CD4-positive, alpha-beta T cell treated with Interleukin-12 subunit alpha and Interleukin-12 subunit beta, for 1 hour (primary cell): ENCODE results near the gene COG3.
"Not testable (repeated sequence)": the region's sequence is repeated elsewhere in the genome, so short reads cannot be mapped to it uniquely, and the experiment has no call there.

ENCODE experiments used
- DNase-seq: peaks from one replicate; pipeline ENCODE4 v3.0.0-alpha.2; 2020

Gene COG3

GRCh38 chr13:45464687-45465453 lies at the start of gene COG3:
TSS of gene COG3 (plus strand) at chr13:45464939. CDS start at chr13:45465037, 98 bp downstream.
- peak; percentile 97 for DNase-seq

- no peak for DNase-seq
Measured at GRCh38 chr13:45415112-45415511, 49.6 kb upstream of the COG3 start.

GRCh38 chr13:45416516-45417128 lies 48.1 kb upstream of the COG3 start:
- no peak for DNase-seq

- DNase-seq = peak; percentile 90
Measured at GRCh38 chr13:45417790-45418534, 46.8 kb upstream of the COG3 start, which contains the start of gene SLC25A30. TSS of gene SLC25A30 (minus strand) at chr13:45418373. CDS start at chr13:45411425, 6,948 bp downstream.

GRCh38 chr13:45419389-45419788 lies 45.4 kb upstream of the COG3 start:
- not testable (repeated sequence) for DNase-seq

- no peak for DNase-seq
Measured at GRCh38 chr13:45419945-45420344, 44.8 kb upstream of the COG3 start.

GRCh38 chr13:45422731-45423292 lies 41.9 kb upstream of the COG3 start:
- no peak for DNase-seq

- not testable (repeated sequence) for DNase-seq
Measured at GRCh38 chr13:45426056-45426841, 38.5 kb upstream of the COG3 start.

- DNase-seq = no peak
Measured at GRCh38 chr13:45432737-45433380, 31.9 kb upstream of the COG3 start.

GRCh38 chr13:45433381-45433790 lies 31.4 kb upstream of the COG3 start:
- no peak for DNase-seq

- DNase-seq = no peak
Measured at GRCh38 chr13:45434556-45435371, 30.0 kb upstream of the COG3 start.

GRCh38 chr13:45436332-45436731 lies 28.4 kb upstream of the COG3 start:
- no peak for DNase-seq

- no peak for DNase-seq
Measured at GRCh38 chr13:45436953-45437352, 27.8 kb upstream of the COG3 start.

GRCh38 chr13:45437947-45438346 lies 26.8 kb upstream of the COG3 start:
- no peak for DNase-seq

- no peak for DNase-seq
Measured at GRCh38 chr13:45439008-45439407, 25.7 kb upstream of the COG3 start.

- DNase-seq = no peak
Measured at GRCh38 chr13:45439781-45440462, 24.8 kb upstream of the COG3 start.

GRCh38 chr13:45441633-45442032 lies 23.1 kb upstream of the COG3 start:
- DNase-seq = peak; percentile 13

- DNase-seq = no peak
Measured at GRCh38 chr13:45445053-45445452, 19.7 kb upstream of the COG3 start.

- no peak for DNase-seq
Measured at GRCh38 chr13:45446181-45446580, 18.6 kb upstream of the COG3 start.

GRCh38 chr13:45447050-45447661 lies 17.6 kb upstream of the COG3 start:
- no peak for DNase-seq
